ENCODE results near the gene ADGRB2.
"Not testable (repeated sequence)": the region's sequence is repeated elsewhere in the genome, so short reads cannot be mapped to it uniquely, and the experiment has no call there.

The ADGRB2 gene

GRCh38 chr1:31718327-31718897, 45.7 kb downstream of the ADGRB2 start:
- DNase-seq = no peak

- DNase-seq = no peak
Measured at GRCh38 chr1:31717341-31717740, 46.8 kb downstream of the ADGRB2 start.

GRCh38 chr1:31715873-31716220, 48.3 kb downstream of the ADGRB2 start:
- DNase-seq = no peak

GRCh38 chr1:31715087-31715872, 48.9 kb downstream of the ADGRB2 start:
- peak; percentile 72 for DNase-seq

GRCh38 chr1:31714442-31715086, 49.6 kb downstream of the ADGRB2 start:
- peak; percentile 43 for DNase-seq

- DNase-seq = no peak
Measured at GRCh38 chr1:31712630-31713029, 51.5 kb downstream of the ADGRB2 start.

- no peak for DNase-seq
Measured at GRCh38 chr1:31712068-31712467, 52.1 kb downstream of the ADGRB2 start.

- DNase-seq = no peak
Measured at GRCh38 chr1:31708324-31708723, 55.8 kb downstream of the ADGRB2 start.

GRCh38 chr1:31707711-31708110, 56.4 kb downstream of the ADGRB2 start:
- no peak for DNase-seq

- DNase-seq = not testable (repeated sequence)
Measured at GRCh38 chr1:31707059-31707600, 57.0 kb downstream of the ADGRB2 start.

- DNase-seq = no peak
Measured at GRCh38 chr1:31706384-31707058, 57.6 kb downstream of the ADGRB2 start.

- DNase-seq = peak; percentile 82
Measured at GRCh38 chr1:31705080-31705866, 58.9 kb downstream of the ADGRB2 start.

GRCh38 chr1:31704271-31705079, 59.7 kb downstream of the ADGRB2 start:
- no peak for DNase-seq

- no peak for DNase-seq
Measured at GRCh38 chr1:31703431-31704270, 60.5 kb downstream of the ADGRB2 start, which contains the start of gene COL16A1. Gene COL16A1, minus strand, starts transcription at chr1:31704017. Its CDS starts 1,824 bp downstream, at chr1:31702193.

- no peak for DNase-seq
Measured at GRCh38 chr1:31702836-31703404, 61.2 kb downstream of the ADGRB2 start.

GRCh38 chr1:31701091-31701736, 62.9 kb downstream of the ADGRB2 start:
- peak; percentile 53 for DNase-seq

GRCh38 chr1:31700468-31701090, 63.6 kb downstream of the ADGRB2 start:
- no peak for DNase-seq

GRCh38 chr1:31699341-31699891, 64.7 kb downstream of the ADGRB2 start:
- peak; percentile 19 for DNase-seq

All from stimulated activated CD4-positive, alpha-beta T cell treated with anti-CD3 and anti-CD28 coated beads, Interleukin-15, amount 100 ng/mL, for 24 hours (primary cell).